ENCODE data around the gene ZNF532. TPM values are rescaled to one million over a fixed set of nuclear protein-coding genes. Genes with fewer than 3 reads are reported as not detected.

The ZNF532 gene
- total RNA-seq, 2 donors from 2014 or later, result 133 to 211 TPM

- peak; percentile 45 for TF ChIP-seq CTCF (IDR thresholded peaks at IDR 0.05)
- Histone ChIP-seq H3K27ac (peak overlapping the region; percentile 90 to 94), H3K9me3 (no peaks in the 10 kb centered on the region), H3K27me3 (replicated peaks; ENCODE audit: insufficient read depth) (no peaks in the 10 kb centered on the region), H3K4me1 (ENCODE audit: control insufficient read depth in 1 of 2, low read depth in 2 of 2) (peaks cover 45 to 79% of the 10 kb centered on the region in 2 donors), H3K36me3 (no peaks in the 10 kb centered on the region), H3K4me3 (no peak overlapping the region)
- DNase-seq (ENCODE audit: low spot score), result no peak
- ATAC-seq (ENCODE audit: insufficient number of reproducible peaks, low FRiP score, low read depth), result peak; percentile 71
Measured at GRCh38 chr18:58991167-58991798, 126.6 kb downstream of the ZNF532 start.

- no peak for TF ChIP-seq CTCF (IDR thresholded peaks at IDR 0.05)
- H3K36me3 ChIP-seq, result no peaks in the 10 kb centered on the region
- H3K4me1 ChIP-seq (ENCODE audit: control insufficient read depth in 1 of 2, low read depth in 2 of 2), result peaks cover 56 to 92% of the 10 kb centered on the region in 2 donors
- no peak for ATAC-seq (ENCODE audit: insufficient number of reproducible peaks, low FRiP score, low read depth)
- H3K27ac ChIP-seq, result peak overlapping the region; percentile 90 to 94
- H3K4me3 ChIP-seq, result no peak overlapping the region
- no peaks in the 10 kb centered on the region for H3K27me3 ChIP-seq (replicated peaks; ENCODE audit: insufficient read depth)
- no peaks in the 10 kb centered on the region for H3K9me3 ChIP-seq
- no peak for DNase-seq (ENCODE audit: low spot score)
Measured at GRCh38 chr18:58992301-58993231, 127.9 kb downstream of the ZNF532 start.

- ATAC-seq (ENCODE audit: insufficient number of reproducible peaks, low FRiP score, low read depth) (no peak), DNase-seq (ENCODE audit: low spot score) (no peak)
- no peak overlapping the region for H3K4me3 ChIP-seq
- TF ChIP-seq CTCF (IDR thresholded peaks at IDR 0.05), result no peak
- H3K36me3 ChIP-seq, result no peaks in the 10 kb centered on the region
- H3K9me3 ChIP-seq, result no peaks in the 10 kb centered on the region
- H3K27me3 ChIP-seq (replicated peaks; ENCODE audit: insufficient read depth), result no peaks in the 10 kb centered on the region
- peaks cover 57 to 94% of the 10 kb centered on the region in 2 donors for H3K4me1 ChIP-seq (ENCODE audit: control insufficient read depth in 1 of 2, low read depth in 2 of 2)
- H3K27ac ChIP-seq, result peak overlapping the region; percentile 90 to 94
Measured at GRCh38 chr18:58993260-58993659, 128.6 kb downstream of the ZNF532 start.

GRCh38 chr18:58995663-58996062 lies 131.0 kb downstream of the ZNF532 start:
- Histone ChIP-seq H3K36me3 (no peaks in the 10 kb centered on the region), H3K4me1 (ENCODE audit: control insufficient read depth in 1 of 2, low read depth in 2 of 2) (peaks cover 57 to 90% of the 10 kb centered on the region in 2 donors), H3K9me3 (no peaks in the 10 kb centered on the region), H3K27me3 (replicated peaks; ENCODE audit: insufficient read depth) (no peaks in the 10 kb centered on the region), H3K4me3 (no peak overlapping the region), H3K27ac (peak overlapping the region; percentile 90 to 94)
- no peak for DNase-seq (ENCODE audit: low spot score)
- TF ChIP-seq CTCF (IDR thresholded peaks at IDR 0.05), result no peak
- no peak for ATAC-seq (ENCODE audit: insufficient number of reproducible peaks, low FRiP score, low read depth)

GRCh38 chr18:58996131-58996641 lies 131.5 kb downstream of the ZNF532 start:
- Histone ChIP-seq H3K9me3 (no peaks in the 10 kb centered on the region), H3K27ac (peak overlapping the region; percentile 90 to 94), H3K4me1 (ENCODE audit: control insufficient read depth in 1 of 2, low read depth in 2 of 2) (peaks cover 52 to 85% of the 10 kb centered on the region in 2 donors), H3K36me3 (no peaks in the 10 kb centered on the region), H3K27me3 (replicated peaks; ENCODE audit: insufficient read depth) (no peaks in the 10 kb centered on the region), H3K4me3 (no peak overlapping the region)
- DNase-seq (ENCODE audit: low spot score) (no peak), ATAC-seq (ENCODE audit: insufficient number of reproducible peaks, low FRiP score, low read depth) (no peak)
- no peak for TF ChIP-seq CTCF (IDR thresholded peaks at IDR 0.05)
